HepG2 (cell line): ENCODE results near the gene PFDN1. TPM values are rescaled to one million over a fixed set of nuclear protein-coding genes. Genes with fewer than 3 reads are reported as not detected.

Source experiments
- BRD4 ChIP-seq: sonication (generic); formaldehyde crosslinking; IDR thresholded peaks from 2 replicates; pipeline ENCODE4 v1.4.0; 2020; ENCODE audit warnings: missing genetic modification reagents
- CHD2 ChIP-seq: IDR thresholded peaks from 2 replicates; pipeline ENCODE4 v1.6.1; 2011; ENCODE audit warnings: low read depth, low read length, improper control_type of control experiment
- CREM ChIP-seq, 2 experiments: sonication (generic) in 1 of 2; formaldehyde crosslinking in 1 of 2; IDR thresholded peaks; 2 replicates each; pipeline versions ENCODE4 v1.4.0 to v1.6.1; 2016 to 2020; ENCODE audit warnings: antibody characterized with exemption in 1 of 2, mild to moderate bottlenecking in 1 of 2, missing genetic modification reagents in 1 of 2
- RFX3 ChIP-seq: IDR thresholded peaks from 2 replicates; pipeline ENCODE4 v1.6.1; 2016; ENCODE audit warnings: missing biosample characterization, missing genetic modification reagents
- SNRNP70 ChIP-seq: fragments of 200-400 bp; formaldehyde crosslinking; IDR thresholded peaks from 2 replicates; pipeline ENCODE4 v1.6.1; 2017; ENCODE audit warnings: mild to moderate bottlenecking, low read depth, low read length, moderate library complexity
- THRA ChIP-seq: sonication (generic); formaldehyde crosslinking; IDR thresholded peaks from 2 replicates; pipeline ENCODE4 v1.4.0; 2020; ENCODE audit warnings: missing genetic modification reagents, borderline replicate concordance
- TOE1 ChIP-seq: sonication (generic); formaldehyde crosslinking; IDR thresholded peaks from 2 replicates; pipeline ENCODE4 v1.4.0; 2020; ENCODE audit warnings: mild to moderate bottlenecking, missing genetic modification reagents
- ZFP36 ChIP-seq: fragments of 150-350 bp; IDR thresholded peaks from 2 replicates; pipeline ENCODE4 v1.6.1; 2018; ENCODE audit warnings: borderline replicate concordance, low read length, low read depth; ENCODE audit not compliant: partially characterized antibody
- ZNF367 ChIP-seq: sonication (generic); formaldehyde crosslinking; IDR thresholded peaks from 2 replicates; pipeline ENCODE4 v1.4.0; 2020; ENCODE audit warnings: missing genetic modification reagents, borderline replicate concordance
- ZNF441 ChIP-seq: sonication (generic); formaldehyde crosslinking; IDR thresholded peaks from 2 replicates; pipeline ENCODE4 v1.7.0; 2021; ENCODE audit warnings: missing genetic modification reagents, borderline replicate concordance
- ZNF577 ChIP-seq: sonication (generic); formaldehyde crosslinking; IDR thresholded peaks from 2 replicates; pipeline ENCODE4 v1.4.0; 2020; ENCODE audit warnings: mild to moderate bottlenecking, low read depth, missing genetic modification reagents, borderline replicate concordance
- ZNF644 ChIP-seq: IDR thresholded peaks from 2 replicates; pipeline ENCODE4 v1.6.1; 2016; ENCODE audit warnings: low read depth
- ZNF660 ChIP-seq: sonication (generic); formaldehyde crosslinking; IDR thresholded peaks from 2 replicates; pipeline ENCODE4 v1.5.1; 2020; ENCODE audit warnings: mild to moderate bottlenecking, low read depth, missing genetic modification reagents, borderline replicate concordance
- polyA plus RNA-seq, 8 experiments: library from polyadenylated mRNA; depleted of rRNA in 3 of 8; stranded (reverse) in 7 of 8; unstranded in 1 of 8; fragments of >200 nt; fragmentation: Illumina TruSeq in 4 of 8; extraction: Trizol in 4 of 8; gene quantifications; 2 replicates each; pipeline versions ENCODE4 v1.2.1 to v1.2.3, GENCODE V29; 2011 to 2016; ENCODE audit warnings: low read depth in 4 of 8, missing spikeins in 1 of 8, mixed read lengths in 1 of 8; ENCODE audit not compliant: insufficient read depth in 1 of 8
- total RNA-seq, 5 experiments: library from RNA; depleted of rRNA; stranded (reverse); fragments of >200 nt; fragmentation: Illumina TruSeq; extraction: Trizol; gene quantifications; 2 replicates each; pipeline ENCODE4 v1.2.3, GENCODE V29; 2016; ENCODE audit warnings: low read depth in 1 of 5
- TF ChIP-seq, protein P1 (sequence below): sonication (generic); formaldehyde crosslinking; IDR thresholded peaks from one replicate; pipeline ENCODE4 v1.5.1; 2020; ENCODE audit warnings: mild to moderate bottlenecking, missing genetic modification reagents; ENCODE audit errors: not compliant biosample characterization
- TF ChIP-seq, protein P2 (sequence below): sonication (generic); formaldehyde crosslinking; IDR thresholded peaks from 2 replicates; pipeline ENCODE4 v1.5.0; 2020; ENCODE audit warnings: mild to moderate bottlenecking, low read depth, missing genetic modification reagents, borderline replicate concordance
- TF ChIP-seq, protein P3 (sequence below): IDR thresholded peaks from 2 replicates; pipeline ENCODE4 v1.6.1; 2018; ENCODE audit warnings: missing genetic modification reagents

Gene PFDN1
- total and polyA plus RNA-seq, 2 of the 13 experiments (the other 11 are each of a cell fraction or from before 2014, with no cell fraction given), result 67.2 to 70.8 TPM

GRCh38 chr5:140322751-140323731 is 20.1 kb upstream of the PFDN1 start (continued):
- TF ChIP-seq, protein P1, sequence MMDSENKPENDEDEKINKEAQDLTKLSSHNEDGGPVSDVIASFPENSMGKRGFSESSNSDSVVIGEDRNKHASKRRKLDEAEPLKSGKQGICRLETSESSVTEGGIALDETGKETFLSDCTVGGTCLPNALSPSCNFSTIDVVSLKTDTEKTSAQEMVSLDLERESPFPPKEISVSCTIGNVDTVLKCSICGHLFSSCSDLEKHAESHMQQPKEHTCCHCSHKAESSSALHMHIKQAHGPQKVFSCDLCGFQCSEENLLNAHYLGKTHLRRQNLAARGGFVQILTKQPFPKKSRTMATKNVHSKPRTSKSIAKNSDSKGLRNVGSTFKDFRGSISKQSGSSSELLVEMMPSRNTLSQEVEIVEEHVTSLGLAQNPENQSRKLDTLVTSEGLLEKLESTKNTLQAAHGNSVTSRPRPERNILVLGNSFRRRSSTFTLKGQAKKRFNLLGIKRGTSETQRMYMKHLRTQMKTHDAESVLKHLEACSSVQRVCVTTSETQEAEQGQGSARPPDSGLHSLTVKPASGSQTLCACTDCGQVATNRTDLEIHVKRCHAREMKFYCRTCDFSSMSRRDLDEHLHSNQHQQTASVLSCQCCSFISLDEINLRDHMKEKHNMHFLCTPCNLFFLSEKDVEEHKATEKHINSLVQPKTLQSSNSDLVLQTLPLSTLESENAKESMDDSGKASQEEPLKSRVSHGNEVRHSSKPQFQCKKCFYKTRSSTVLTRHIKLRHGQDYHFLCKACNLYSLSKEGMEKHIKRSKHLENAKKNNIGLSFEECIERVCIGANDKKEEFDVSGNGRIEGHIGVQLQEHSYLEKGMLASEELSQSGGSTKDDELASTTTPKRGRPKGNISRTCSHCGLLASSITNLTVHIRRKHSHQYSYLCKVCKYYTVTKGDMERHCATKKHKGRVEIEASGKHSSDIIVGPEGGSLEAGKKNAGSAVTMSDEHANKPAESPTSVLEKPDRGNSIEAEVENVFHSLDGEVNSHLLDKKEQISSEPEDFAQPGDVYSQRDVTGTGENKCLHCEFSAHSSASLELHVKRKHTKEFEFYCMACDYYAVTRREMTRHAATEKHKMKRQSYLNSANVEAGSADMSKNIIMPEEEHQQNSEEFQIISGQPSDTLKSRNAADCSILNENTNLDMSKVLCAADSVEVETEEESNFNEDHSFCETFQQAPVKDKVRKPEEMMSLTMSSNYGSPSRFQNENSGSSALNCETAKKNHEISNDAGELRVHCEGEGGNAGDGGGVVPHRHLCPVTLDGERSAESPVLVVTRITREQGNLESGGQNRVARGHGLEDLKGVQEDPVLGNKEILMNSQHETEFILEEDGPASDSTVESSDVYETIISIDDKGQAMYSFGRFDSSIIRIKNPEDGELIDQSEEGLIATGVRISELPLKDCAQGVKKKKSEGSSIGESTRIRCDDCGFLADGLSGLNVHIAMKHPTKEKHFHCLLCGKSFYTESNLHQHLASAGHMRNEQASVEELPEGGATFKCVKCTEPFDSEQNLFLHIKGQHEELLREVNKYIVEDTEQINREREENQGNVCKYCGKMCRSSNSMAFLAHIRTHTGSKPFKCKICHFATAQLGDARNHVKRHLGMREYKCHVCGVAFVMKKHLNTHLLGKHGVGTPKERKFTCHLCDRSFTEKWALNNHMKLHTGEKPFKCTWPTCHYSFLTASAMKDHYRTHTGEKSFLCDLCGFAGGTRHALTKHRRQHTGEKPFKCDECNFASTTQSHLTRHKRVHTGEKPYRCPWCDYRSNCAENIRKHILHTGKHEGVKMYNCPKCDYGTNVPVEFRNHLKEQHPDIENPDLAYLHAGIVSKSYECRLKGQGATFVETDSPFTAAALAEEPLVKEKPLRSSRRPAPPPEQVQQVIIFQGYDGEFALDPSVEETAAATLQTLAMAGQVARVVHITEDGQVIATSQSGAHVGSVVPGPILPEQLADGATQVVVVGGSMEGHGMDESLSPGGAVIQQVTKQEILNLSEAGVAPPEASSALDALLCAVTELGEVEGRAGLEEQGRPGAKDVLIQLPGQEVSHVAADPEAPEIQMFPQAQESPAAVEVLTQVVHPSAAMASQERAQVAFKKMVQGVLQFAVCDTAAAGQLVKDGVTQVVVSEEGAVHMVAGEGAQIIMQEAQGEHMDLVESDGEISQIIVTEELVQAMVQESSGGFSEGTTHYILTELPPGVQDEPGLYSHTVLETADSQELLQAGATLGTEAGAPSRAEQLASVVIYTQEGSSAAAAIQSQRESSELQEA (CRISPR knock-in tag), result no peak
- no peak for TF ChIP-seq ZNF644 (CRISPR knock-in tag)
- TF ChIP-seq TOE1 (CRISPR knock-in tag), result no peak
- TF ChIP-seq ZFP36, result no peak
- TF ChIP-seq ZNF367 (CRISPR knock-in tag), result no peak
- TF ChIP-seq SNRNP70, result no peak
- TF ChIP-seq CREM (IDR thresholded peaks at IDR 0.05), result no peak
- TF ChIP-seq CREM (CRISPR knock-in tag; IDR thresholded peaks at IDR 0.05), result no peak
- no peak for TF ChIP-seq THRA (CRISPR knock-in tag)
- TF ChIP-seq ZNF660, result no peak
- TF ChIP-seq ZNF577 (CRISPR knock-in tag), result no peak
- 0 out of 2 replicates have a peak, but pooled peaks have one; percentile 12 for TF ChIP-seq RFX3 (CRISPR knock-in tag)
- no peak for TF ChIP-seq ZNF441 (CRISPR knock-in tag)
- TF ChIP-seq CHD2, result no peak
- TF ChIP-seq, protein P2, sequence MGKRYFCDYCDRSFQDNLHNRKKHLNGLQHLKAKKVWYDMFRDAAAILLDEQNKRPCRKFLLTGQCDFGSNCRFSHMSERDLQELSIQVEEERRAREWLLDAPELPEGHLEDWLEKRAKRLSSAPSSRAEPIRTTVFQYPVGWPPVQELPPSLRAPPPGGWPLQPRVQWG (CRISPR knock-in tag), result no peak
- no peak for TF ChIP-seq BRD4 (CRISPR knock-in tag)
- TF ChIP-seq, protein P3, sequence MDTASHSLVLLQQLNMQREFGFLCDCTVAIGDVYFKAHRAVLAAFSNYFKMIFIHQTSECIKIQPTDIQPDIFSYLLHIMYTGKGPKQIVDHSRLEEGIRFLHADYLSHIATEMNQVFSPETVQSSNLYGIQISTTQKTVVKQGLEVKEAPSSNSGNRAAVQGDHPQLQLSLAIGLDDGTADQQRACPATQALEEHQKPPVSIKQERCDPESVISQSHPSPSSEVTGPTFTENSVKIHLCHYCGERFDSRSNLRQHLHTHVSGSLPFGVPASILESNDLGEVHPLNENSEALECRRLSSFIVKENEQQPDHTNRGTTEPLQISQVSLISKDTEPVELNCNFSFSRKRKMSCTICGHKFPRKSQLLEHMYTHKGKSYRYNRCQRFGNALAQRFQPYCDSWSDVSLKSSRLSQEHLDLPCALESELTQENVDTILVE (CRISPR knock-in tag), result no peak
